Body of pancreas (tissue), 4 donors: ENCODE data around the gene SAP30L. TPM values are rescaled to one million over a fixed set of nuclear protein-coding genes. Genes with fewer than 3 reads are reported as not detected.

Experiments used
- ATAC-seq: fragments of 150-250 bp; one replicate; pipeline ENCODE4 v1.9.1; 2016
- DNase-seq, 4 donors: peaks; one replicate each; pipeline ENCODE4 v3.0.0-alpha.2; 2019
- H3K27ac ChIP-seq, 4 donors: fragments of 200-600 bp; sonication (generic); 1 replicate in 3 of 4; 2 replicates in 1 of 4; pipeline versions ENCODE4 v1.5.1 to v1.6.1; 2016 to 2019; ENCODE audit warnings: mild to moderate bottlenecking in 1 of 4, mixed read lengths in 1 of 4, moderate library complexity in 1 of 4
- H3K27me3 ChIP-seq, 2 donors: fragments of 200-600 bp; sonication (generic); one replicate each; pipeline ENCODE4 v1.6.0; 2016; ENCODE audit warnings: mild to moderate bottlenecking in 1 of 2
- H3K36me3 ChIP-seq, 2 donors: fragments of 200-600 bp; sonication (generic); replicated peaks in 1 of 2; 2 replicates each; pipeline ENCODE4 v1.5.1; 2016; ENCODE audit warnings: low read depth in 2 of 2; ENCODE audit not compliant: insufficient read depth in 1 of 2
- H3K4me1 ChIP-seq: fragments of 200-600 bp; sonication (generic); one replicate; pipeline ENCODE4 v1.6.0; 2016
- H3K4me3 ChIP-seq, 2 donors: fragments of 200-600 bp; sonication (generic); 1 replicate in 1 of 2; 2 replicates in 1 of 2; pipeline ENCODE4 v1.5.1; 2016 to 2019
- H3K9me3 ChIP-seq, 3 donors: fragments of 200-600 bp; sonication (generic); 1 replicate in 2 of 3; 2 replicates in 1 of 3; pipeline ENCODE4 v1.5.1; 2016
- POLR2A ChIP-seq, 3 donors: fragments of 450-650 bp; IDR thresholded peaks; one replicate each; pipeline ENCODE4 v1.6.1; 2016; ENCODE audit warnings: antibody characterized with exemption in 3 of 3, mild to moderate bottlenecking in 2 of 3
- WGBS, 2 donors: methylation state at CpG; one replicate each; pipeline ENCODE4 v1.1.5; 2017; 5-methylcytosine and 5-hydroxymethylcytosine counted together
- intact Hi-C: fragments of 100-400 bp; cut with DNase I; formaldehyde crosslinking; loops from one replicate; pipeline ENCODE4 v1.15.1; 2023
- total RNA-seq, 2 donors: library from RNA; depleted of rRNA; stranded (reverse); fragments of >200 nt; gene quantifications; one replicate each; pipeline ENCODE4 v1.1.0, GENCODE V29; 2016
- TF ChIP-seq, protein P1 (sequence below), 7 experiments: fragments of 450-650 bp in 4 of 7; fragments of 200-600 bp in 3 of 7; sonication (generic) in 3 of 7; IDR thresholded peaks; one replicate each; pipeline ENCODE4 v1.5.1; 2016 to 2019; ENCODE audit warnings: antibody characterized with exemption in 7 of 7

The SAP30L gene
- total RNA-seq, 2 donors from 2014 or later: 11.7 to 15.5 TPM

DNA sequence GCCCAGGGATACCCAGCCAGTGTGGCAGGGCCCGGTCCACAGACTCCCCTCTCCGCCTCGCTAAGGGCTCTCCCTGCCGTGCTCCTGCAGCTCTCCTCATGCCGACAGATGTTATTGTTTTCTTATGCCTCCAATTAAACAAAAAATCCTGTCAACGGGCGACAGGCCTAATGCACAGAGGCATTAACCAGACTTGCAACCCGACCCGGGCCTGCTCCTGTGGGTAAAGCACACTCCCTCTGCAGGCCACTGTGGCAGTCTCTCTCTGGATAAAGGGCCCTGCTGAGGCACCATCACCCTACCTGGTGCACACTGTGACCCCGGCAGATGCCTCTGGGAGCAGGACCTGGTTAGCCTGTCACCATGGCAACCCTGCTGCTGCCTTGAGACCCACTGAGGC is 59.8 kb downstream of the SAP30L start:
- no peaks in the 10 kb centered on the region for H3K9me3 ChIP-seq
- H3K27ac ChIP-seq: no peak overlapping the region
- no peaks in the 10 kb centered on the region for H3K36me3 ChIP-seq
- TF ChIP-seq, protein P1, sequence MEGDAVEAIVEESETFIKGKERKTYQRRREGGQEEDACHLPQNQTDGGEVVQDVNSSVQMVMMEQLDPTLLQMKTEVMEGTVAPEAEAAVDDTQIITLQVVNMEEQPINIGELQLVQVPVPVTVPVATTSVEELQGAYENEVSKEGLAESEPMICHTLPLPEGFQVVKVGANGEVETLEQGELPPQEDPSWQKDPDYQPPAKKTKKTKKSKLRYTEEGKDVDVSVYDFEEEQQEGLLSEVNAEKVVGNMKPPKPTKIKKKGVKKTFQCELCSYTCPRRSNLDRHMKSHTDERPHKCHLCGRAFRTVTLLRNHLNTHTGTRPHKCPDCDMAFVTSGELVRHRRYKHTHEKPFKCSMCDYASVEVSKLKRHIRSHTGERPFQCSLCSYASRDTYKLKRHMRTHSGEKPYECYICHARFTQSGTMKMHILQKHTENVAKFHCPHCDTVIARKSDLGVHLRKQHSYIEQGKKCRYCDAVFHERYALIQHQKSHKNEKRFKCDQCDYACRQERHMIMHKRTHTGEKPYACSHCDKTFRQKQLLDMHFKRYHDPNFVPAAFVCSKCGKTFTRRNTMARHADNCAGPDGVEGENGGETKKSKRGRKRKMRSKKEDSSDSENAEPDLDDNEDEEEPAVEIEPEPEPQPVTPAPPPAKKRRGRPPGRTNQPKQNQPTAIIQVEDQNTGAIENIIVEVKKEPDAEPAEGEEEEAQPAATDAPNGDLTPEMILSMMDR (IDR thresholded peaks at IDR 0.05): no peak
- no peak for TF ChIP-seq POLR2A (IDR thresholded peaks at IDR 0.05)
- H3K4me1 ChIP-seq: no peaks in the 10 kb centered on the region
- ATAC-seq (no peak), DNase-seq (no peak)
- intact Hi-C loops: no loop called here
- H3K27me3 ChIP-seq: no peaks in the 10 kb centered on the region
- no peak overlapping the region for H3K4me3 ChIP-seq
- 70% methylated on average over 10 of the region's 10 CpGs; no CpG with 5 or more reads in 1 of the 2 donors for WGBS, 2 donors

DNA sequence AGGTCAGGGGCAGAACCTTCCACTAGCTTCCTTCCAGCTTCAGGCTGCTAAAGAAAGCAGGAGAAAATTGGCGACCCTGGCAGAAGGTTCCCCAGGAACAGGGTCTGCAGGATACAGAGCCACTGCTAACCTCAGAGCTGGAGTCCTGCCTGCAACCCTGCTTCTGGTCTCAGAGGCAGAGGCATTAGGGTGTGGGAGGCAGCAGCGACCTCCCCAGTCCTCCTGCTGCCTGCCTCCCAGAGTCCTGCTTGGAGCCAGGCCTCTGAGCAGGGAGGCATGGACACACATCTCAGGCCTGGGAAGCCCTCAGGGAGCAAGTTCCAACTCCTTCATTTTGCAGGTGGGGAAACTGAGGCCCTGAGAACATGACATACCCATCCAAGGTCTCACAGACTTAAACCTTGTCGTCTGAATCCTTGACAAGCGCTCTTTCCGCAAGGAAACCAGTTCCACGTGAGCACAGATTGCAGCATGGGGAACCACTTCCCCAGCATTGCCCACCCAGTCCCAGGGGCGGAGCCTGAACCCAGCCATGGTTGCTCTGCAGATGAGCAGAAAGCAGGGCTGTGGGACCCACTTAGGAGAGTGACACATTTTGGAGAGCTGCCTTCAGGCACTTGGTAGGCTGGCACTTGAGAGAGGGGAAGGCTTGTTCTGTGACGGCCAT is 60.4 kb downstream of the SAP30L start:
- intact Hi-C loops: no loop called here
- Histone ChIP-seq H3K4me3 (no peak overlapping the region), H3K4me1 (no peaks in the 10 kb centered on the region), H3K9me3 (no peaks in the 10 kb centered on the region), H3K27me3 (no peaks in the 10 kb centered on the region), H3K27ac (no peak overlapping the region), H3K36me3 (no peaks in the 10 kb centered on the region)
- TF ChIP-seq, protein P1 (IDR thresholded peaks at IDR 0.05): no peak
- no peak for TF ChIP-seq POLR2A (IDR thresholded peaks at IDR 0.05)
- ATAC-seq (no peak), DNase-seq (no peak)
- 61 to 87% methylated on average over 5 to 8 of the region's 8 CpGs for WGBS, 2 donors

DNA sequence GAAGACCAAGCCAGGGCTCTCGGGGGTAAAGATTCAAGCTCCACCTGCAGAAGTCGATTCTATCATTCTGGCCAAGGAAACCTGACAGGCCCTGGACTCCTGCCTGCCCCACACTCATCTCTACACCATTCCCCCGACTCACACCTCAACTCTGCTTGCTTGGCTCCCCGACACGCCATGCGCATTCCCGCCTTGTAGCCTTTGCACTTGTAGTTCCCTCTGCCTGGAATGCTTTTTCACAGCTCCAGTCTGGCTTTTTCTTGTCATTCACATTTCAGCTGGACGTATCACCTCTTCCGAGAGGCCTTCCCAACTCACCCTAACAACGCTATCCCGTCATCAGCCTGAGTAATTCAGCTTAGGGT is 60.9 kb downstream of the SAP30L start:
- intact Hi-C loops: no loop called here
- whole genome bisulfite sequencing, 2 donors: 76 to 80% methylated on average over 11 of the region's 11 CpGs
- no peaks in the 10 kb centered on the region for H3K9me3 ChIP-seq

DNA sequence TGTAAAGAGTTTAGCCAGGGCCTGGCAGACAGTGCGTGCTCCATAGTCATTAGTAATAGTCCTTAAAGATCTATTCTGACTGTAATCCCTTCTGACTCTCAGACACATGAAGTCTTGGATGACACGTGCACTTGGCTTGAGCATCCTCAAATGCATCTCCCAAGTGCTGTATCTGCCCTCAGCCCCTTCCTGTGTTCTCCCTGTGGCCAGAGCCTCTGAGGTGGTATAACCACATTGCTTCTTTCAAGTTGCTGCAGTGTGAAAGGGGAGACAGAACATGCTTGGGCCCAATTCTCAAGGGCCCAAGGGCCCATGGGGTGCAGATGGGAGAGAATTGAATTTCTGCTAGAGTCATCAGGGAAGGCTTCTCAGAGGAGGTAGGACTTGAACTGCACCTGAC is 62.3 kb downstream of the SAP30L start:
- H3K4me3 ChIP-seq: no peak overlapping the region
- H3K27me3 ChIP-seq: no peaks in the 10 kb centered on the region
- no peaks in the 10 kb centered on the region for H3K36me3 ChIP-seq
- H3K4me1 ChIP-seq: no peaks in the 10 kb centered on the region
- WGBS, 2 donors: 80 to 83% methylated on average over 2 of the region's 2 CpGs
- intact Hi-C loops: no loop called here
- no peaks in the 10 kb centered on the region for H3K9me3 ChIP-seq
- TF ChIP-seq, protein P1 (IDR thresholded peaks at IDR 0.05): no peak
- no peak for TF ChIP-seq POLR2A (IDR thresholded peaks at IDR 0.05)
- H3K27ac ChIP-seq: no peak overlapping the region
- DNase-seq: no peak
- no peak for ATAC-seq

More for the DNA sequence above, 60.9 kb downstream of the SAP30L start:
- Histone ChIP-seq H3K4me1 (no peaks in the 10 kb centered on the region), H3K27ac (no peak overlapping the region), H3K4me3 (no peak overlapping the region), H3K27me3 (no peaks in the 10 kb centered on the region), H3K36me3 (no peaks in the 10 kb centered on the region)
- DNase-seq: no peak
- TF ChIP-seq, protein P1 (IDR thresholded peaks at IDR 0.05): no peak
- TF ChIP-seq POLR2A (IDR thresholded peaks at IDR 0.05): no peak
- no peak for ATAC-seq
